HG03378 (cell line): ENCODE measurements around the gene CLDN3.
"Not testable (repeated sequence)": the region's sequence is repeated elsewhere in the genome, so short reads cannot be mapped to it uniquely, and the experiment has no call there.

Experiments used
- ATAC-seq: cut with Tn5 transposase; IDR thresholded peaks from one replicate; pipeline ENCODE4 v1.9.1; 2021; ENCODE audit warnings: mild to moderate bottlenecking, moderate library complexity; ENCODE audit not compliant: unreplicated experiment

Gene CLDN3

DNA sequence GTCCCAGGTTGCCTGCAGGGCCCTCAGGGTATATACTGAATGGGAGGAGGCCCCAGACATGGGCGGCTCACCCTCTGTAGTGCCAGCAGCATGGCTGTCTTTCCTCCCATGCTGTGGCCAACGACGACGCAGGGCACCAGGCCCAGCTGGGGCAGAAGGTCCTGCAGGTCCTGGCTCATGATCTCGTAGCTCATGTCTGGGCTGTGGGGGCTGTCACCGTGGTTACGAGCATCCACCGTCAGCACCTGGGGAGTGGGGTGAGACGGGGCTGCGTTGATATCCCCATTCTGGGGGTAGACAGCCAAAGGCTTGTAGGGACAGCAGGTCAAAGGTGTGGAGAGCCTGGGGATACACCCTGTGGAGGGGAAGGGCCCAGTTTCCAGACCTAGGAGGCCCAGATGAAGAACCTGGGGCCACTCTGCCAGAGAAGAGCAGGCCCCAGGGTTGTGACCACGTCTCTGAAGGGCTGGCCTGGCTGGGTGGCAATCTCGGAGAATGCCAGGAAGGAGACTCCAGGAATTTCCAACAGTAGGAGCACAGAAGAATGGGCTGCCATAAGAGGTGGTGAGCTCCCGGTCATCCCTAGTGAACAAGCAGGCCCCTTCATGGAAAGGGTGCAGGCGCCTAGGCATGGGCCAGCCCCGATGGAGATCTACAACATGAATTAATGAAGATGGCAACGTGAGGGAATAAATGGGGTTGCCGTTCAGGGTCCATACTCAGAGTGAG, 32.4 kb downstream of the CLDN3 start:
- ATAC-seq = no peak

DNA sequence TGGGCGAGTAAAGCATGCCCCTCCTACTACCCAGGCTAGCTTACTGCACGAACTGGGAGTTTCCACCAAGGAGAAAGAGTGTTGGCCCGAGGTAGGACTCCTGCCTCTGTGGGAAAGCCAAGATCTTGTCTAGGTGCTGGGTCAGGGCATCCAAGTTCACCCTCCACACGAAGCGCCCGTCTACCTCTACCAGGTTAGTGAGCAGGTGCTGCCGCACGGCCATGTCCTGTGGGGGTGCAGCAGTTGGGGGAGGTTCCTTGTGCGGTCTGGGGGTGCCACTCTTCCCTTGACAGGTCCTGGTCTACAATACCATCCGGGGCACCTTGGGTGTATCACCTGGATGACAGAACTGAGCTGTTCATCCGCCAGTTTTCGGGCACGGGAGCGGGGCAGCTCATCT, 33.2 kb downstream of the CLDN3 start:
- no peak for ATAC-seq

DNA sequence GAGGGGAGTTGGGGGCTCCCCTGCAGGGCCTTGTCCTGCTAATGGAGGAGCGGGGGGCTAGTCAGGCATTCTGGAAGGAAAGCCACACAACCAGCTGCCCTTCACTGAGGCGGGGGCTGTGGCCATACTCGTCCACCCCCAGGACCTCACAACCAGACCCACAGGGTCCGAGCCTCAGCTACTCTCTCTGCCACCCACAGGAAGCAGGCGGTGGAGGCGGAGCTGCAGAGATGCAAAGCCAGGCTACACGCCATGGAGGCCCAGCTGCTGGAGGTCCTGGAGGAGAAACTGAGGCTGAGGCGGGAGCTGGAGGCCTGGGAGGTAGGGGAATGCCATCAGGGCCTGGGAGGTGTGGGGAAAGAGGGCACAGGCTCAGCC, 34.6 kb downstream of the CLDN3 start:
- ATAC-seq = no peak

DNA sequence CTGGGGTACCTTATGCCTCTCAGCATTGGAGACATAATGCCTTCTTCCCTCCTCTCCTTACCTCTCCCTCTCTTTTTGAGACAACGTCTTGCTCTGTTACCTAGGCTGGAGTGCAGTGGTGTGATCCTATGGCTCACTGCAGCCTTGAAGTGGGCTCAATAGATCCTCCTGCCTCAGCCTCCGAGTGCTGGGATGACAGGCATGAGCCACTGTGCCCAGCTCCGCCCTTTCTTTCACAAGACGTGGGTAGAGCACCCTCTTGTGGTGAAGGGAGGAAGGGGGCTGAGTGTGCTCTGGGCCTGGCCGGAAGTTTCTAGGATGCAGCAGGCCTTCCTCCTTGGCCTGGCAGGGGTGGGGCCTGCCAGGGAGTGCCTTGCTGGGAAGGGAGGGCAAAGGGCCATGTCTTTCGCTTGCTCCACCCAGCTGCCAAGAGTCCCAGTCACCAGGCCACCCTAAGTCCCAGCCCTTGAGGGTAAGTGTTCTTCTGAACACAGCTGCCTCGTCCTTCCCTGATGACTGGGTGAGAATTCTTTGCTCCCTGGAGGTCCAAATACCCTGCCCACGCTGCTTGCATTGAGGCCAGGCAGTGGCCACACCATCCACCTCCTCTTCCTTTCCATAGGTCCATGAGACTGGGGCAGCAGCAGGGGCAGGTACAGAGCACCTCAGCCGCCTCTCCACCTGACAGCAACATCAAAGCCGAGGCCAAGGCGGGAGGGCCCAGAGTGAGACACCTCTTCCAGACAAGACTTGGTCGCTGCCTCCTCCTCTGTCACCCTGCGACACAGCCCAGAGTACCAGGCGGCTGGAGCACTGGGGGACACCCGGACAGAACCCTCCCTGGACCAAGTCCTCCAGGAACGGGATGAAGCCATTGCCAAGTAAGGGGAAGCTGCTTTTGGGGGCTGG, 35.2 kb downstream of the CLDN3 start:
- ATAC-seq = no peak

DNA sequence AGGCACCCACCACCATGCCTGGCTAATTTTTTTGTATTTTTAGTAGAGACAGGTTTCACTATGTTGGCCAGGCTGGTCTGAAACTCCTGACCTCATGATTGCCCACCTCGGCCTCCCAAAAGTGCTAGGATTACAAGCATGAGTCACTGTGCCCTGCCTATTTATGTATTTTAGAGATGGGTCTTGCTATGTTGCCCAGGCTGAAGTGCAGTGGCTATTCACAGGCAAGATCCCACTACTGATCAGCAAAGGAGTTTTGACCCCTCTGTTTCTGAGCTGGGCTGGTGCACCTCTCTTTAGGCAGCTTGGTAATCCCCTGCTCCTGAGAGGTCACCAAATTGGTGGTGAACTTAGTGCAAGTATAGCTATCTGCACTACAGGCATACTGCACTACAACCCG, 37.7 kb downstream of the CLDN3 start:
- no peak for ATAC-seq

DNA sequence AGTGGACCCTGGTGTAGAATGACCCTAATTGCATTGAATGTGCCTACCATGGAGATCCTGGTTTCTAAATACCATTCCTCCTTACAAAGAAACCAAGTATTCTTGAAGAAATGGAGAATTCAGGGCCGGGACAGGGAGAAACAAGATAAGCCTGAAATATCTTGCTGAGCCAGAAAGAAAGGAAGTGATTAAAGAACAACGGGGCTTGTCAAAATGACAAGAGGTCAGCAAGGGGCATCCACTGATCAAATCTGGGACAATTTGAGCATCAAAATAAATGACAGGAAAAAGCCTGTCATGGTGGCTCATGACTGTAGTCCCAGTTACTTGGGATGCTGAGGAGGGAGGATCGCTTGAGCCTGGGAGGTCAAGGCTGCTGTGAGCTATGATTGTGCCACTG, 39.6 kb downstream of the CLDN3 start:
- no peak for ATAC-seq

DNA sequence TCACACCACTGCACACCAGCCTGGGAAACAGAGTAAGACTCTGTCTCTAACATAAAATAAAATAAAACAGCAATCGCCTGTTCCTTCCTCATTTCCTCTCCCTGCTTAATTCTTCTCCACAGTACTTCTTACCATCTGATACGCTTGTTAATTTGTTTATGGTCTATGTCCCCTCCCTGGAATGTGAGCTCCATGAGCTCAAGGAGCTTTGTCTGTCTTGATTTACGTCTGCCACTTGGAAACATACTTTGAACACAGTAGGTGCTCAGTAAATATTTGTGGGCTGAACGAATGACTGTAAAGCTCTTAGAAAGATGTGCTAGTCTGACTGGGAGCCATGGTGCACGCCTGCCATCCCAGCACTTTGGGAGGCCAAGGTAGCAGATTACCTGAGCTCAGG, 41.5 kb downstream of the CLDN3 start:
- ATAC-seq = no peak

DNA sequence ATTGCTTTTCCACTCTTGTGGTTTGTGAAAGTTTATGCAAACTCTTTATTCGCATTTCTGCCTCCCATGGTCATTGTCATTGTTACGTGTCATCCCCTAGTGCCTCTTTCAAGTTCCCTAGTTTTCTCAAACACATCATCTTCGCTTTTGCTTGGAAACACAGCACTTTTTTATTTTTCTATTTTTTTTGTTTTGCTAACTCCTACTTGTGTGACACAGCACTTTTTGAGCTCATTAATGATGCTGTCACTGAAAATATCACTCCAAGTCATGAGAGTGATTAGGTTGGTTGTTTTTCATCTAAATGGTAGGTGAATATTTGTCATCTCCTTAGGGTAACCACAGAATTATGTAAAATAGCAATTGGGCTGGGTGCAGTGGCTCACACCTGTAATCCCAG, 42.1 kb downstream of the CLDN3 start:
- no peak for ATAC-seq

DNA sequence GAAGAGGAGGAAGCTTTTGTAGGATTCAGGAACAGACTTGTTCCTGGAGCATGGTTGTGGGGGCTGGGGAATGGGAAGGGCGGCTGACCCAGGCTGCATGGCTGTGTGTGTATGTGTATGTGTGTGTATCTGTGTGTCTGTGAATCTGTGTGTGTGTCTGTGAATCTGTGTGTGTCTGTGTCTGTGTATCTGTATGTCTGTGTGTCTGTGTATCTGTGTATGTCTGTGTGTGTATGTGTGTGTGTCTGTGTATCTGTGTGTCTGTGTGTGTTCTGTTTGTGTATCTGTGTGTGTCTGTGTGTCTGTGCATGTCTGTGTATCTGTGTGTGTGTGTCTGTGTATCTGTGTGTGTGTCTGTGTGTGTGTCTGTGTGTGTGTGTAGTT, 44.0 kb downstream of the CLDN3 start:
- ATAC-seq = no peak

DNA sequence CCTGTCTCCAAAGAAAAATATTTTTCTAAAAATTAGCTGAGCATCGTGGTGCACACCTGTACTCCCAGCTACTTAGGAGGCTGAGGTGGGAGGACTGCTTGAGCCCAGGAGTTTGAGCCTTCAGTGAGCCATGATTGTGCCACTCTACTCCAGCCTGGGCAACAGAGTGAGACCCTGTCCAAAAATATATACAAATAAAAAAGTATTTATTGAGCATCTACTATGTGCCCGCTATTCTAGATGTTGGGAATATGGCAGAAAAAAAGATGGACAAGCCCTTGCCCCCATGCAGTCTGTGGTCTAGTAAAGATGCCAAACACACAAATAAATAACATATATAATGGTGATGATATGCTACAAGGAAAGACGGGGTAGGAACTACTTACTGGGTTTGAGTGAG, 46.3 kb downstream of the CLDN3 start:
- no peak for ATAC-seq

DNA sequence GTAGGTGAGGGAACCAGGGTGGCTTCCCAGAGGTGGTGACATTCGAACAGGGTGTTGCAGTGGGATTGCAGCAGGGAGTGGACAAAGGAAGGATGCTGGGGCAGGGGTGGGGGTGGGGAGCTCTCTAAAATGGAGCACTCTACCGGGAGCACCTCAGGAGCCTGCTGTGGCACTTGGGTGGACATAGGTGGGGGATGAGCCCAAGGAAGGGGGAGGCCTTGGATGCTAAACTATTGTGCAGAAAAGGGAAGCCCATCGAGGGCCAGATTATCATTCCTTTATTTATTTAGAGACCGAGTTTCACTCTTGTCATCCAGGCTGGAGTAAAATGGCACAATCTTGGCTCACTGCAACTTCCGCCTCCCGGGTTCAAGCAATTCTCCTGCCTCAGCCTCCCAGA, 47.3 kb downstream of the CLDN3 start:
- ATAC-seq = no peak

DNA sequence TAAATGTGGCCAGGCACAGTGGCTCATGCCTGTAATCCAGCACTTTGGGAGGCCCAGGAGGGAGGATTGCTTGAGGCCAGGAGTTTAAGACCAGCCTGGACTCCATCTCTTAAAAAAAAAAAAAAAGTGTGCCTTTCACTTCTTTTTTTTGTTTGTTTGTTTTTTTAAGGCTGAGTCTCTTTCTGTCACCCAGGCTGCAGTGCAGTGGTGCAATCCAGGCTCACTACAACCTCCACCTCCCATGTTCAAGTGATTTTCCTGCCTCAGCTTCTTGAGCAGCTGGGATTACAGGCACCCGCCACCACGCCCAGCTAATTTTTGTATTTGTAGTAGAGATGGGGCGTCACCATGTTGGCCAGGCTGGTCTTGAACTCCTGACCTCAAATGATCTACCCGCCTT, 47.9 kb downstream of the CLDN3 start:
- not testable (repeated sequence) for ATAC-seq

DNA sequence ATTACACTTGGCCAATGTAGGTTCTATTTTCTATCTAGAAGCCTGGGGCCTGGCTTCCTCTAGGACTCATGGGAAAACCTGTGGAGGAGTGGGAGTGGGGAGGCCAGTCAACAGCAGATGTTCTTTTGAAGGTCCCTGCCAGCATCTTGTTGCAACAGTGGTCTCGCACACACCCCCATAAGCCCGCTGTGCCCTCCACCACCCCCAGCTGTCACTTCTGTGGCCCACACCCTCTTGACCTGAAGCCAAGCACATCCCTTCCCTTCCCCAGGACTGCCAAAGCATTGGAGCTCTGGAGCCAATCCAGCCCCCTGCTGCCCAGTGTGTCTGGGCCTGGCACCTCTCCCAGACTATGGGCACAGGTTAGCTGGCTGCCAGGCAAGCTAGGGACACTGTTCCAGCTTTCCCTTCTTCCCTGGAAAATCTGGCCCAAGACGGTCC, 48.7 kb downstream of the CLDN3 start:
- no peak for ATAC-seq

DNA sequence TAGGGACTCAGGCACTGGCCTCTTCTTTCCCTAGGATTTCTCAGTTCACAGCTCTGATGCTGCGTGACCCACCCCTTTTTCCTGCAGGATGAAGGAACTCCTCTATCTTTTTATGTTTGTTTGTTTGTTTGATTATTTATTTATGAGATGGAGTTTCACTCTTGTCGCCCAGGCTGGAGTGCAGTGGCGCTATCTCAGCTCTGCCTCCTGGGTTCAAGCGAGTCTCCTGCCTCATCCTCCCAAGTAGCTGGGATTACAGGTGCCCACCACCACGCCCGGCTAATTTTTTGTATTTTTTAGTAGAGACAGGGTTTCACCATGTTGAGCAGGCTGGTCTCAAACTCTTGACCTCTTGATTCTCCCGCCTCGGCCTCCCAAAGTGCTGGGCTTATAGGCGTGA, 49.6 kb downstream of the CLDN3 start:
- ATAC-seq = not testable (repeated sequence)

DNA sequence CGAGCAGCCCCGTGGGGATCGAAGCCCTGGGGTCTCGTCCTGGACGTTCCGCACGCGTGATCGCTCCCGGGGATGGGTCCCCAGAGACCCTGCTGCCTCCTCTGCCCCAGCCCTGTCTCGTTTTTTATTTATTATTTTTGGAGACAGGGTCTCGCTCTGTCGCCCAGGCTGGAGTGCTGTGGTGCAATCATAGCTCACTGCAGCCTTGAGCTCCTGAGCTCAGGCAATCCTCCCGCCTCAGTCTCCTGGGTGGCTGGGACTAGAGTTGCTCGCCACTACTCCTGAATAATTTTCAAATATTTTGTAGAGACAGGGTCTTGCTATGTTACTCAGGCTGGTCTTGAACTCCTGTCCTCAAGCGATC, 50.3 kb downstream of the CLDN3 start:
- no peak for ATAC-seq
